Measurements from ENCODE around the gene RPL11.
"Not testable (repeated sequence)": the region's sequence is repeated elsewhere in the genome, so short reads cannot be mapped to it uniquely, and the experiment has no call there.

RPL11 gene

DNA sequence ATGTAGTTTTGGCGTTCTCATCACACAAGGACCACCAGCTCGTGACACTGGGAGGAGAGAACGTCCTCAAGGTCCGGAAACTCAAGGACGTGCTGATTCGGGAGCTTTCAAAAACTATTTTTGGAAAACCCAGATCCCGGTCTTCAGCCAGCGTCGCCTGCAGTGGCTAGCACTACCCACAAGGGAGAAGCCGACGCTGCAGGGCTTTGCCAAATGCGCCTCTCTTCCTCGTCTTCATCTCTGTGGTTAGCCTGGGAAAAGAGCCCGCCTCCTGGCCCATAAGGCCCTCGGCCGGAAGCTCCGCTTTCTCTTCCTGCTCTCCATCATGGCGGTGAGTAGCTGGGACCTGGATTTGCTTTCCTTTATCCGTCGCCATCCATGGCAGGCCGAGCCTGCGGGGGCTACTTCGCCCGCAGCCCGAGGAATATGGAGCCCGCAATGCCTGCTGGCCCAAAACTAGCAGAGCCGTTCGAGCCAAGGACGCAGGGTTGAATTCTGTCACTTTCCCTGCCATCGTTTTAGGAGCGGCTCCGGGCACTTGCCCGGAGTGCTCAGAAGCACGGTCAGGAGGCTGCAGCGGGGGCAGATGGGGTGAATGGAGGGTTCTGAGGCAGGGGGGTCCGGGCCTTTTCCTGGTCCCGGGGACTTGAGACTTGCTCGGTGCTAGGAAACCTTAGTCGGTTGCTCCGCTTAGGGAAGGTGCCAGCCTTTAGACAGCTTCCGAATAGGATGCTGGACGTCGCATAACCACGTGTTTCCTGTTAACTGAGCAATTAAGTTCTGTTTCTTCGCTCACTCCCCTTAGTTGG lies at the start of gene RPL11:
TSS of gene RPL11 (plus strand) at position 308 of the 809 bp plus-strand sequence. CDS start at position 326, 18 bp downstream.
- Histone ChIP-seq H3K9me3 (ENCODE audit: low read depth, low read length) (no peaks in the 10 kb centered on the region), H3K4me3 (peak within 1 kb of the TSS; percentile 92), H3K27ac (peak within 1 kb of the TSS; percentile 92), H3K9ac (ENCODE audit: insufficient read length) (peak within 1 kb of the TSS; percentile 97), H3K36me3 (ENCODE audit: insufficient read depth, low read length) (peaks cover 48% of the 10 kb centered on the region)
- peak; percentile 95 for DNase-seq (ENCODE audit: low read depth, low spot score)
- TF ChIP-seq EZH2 (IDR thresholded peaks at IDR 0.05) (no peak), POLR2AphosphoS5 (IDR thresholded peaks at IDR 0.05; ENCODE audit: borderline replicate concordance, low read depth, low read length) (peak; percentile 100), FOXP2 (optimal IDR thresholded peaks at IDR 0.05; ENCODE audit: control extremely low read depth, extremely low read length, insufficient read depth) (no peak)

DNA sequence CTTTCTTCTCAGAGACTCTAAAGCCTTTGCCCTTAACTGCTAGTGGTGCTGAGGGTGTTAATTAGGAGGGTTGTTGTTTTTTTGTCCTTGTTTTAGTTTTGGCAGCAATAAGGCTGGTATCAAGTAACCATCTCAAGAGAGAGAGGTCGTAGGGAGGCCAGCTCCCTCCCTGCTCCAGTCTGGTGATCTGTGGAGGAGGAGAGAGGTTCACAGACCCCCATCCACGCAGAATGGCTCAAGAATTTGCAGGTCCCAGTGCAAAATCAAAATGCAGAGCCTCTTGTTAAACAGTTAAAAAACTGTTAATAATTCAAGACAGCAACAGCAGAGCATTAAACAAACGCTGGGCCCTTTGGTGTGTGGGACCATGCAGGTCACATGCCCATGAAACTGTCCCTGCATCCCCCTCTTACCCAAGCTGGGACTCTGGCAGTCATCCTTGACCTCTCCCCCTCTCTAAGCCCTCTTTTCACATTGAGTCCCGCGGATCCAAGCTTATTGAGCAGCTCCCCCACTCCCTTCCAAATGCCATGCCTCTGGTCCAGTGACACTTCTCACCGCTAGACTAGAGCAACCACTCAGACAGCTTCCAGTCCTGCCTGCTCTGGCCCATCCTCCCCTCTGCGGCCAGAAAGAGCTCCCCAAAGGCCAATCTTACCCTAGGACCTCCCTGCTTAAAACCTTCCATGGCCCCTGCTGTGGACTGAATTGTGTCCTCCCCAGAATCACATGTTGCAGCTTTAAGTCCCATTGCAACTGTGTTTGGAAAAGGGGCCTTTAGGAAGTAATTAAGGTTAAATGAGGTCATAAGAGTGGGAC lies 47.7 kb upstream of the RPL11 start:
- no peaks in the 10 kb centered on the region for H3K9me3 ChIP-seq (ENCODE audit: low read depth, low read length)
- H3K4me3 ChIP-seq, result no peak overlapping the region
- TF ChIP-seq EZH2 (IDR thresholded peaks at IDR 0.05) (no peak), FOXP2 (optimal IDR thresholded peaks at IDR 0.05; ENCODE audit: control extremely low read depth, extremely low read length, insufficient read depth) (no peak), POLR2AphosphoS5 (IDR thresholded peaks at IDR 0.05; ENCODE audit: borderline replicate concordance, low read depth, low read length) (no peak)
- H3K27ac ChIP-seq, result no peak overlapping the region
- DNase-seq (ENCODE audit: low read depth, low spot score), result no peak
- H3K36me3 ChIP-seq (ENCODE audit: insufficient read depth, low read length), result no peaks in the 10 kb centered on the region
- no peak overlapping the region for H3K9ac ChIP-seq (ENCODE audit: insufficient read length)

DNA sequence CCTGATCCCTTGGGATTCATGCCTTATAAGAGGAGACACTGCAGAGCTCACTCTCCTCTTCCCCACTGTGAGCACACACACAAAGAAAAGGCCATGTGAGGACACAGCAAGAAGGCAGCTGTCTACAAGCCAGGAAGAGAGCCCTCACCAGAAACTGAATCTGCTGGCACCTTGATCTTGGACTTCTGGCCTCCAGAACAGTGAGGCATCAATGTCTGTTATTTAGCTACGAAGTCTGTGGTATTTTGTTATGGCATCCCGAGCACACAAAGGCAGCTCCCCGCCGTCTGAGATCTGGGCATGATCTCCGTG lies 47.1 kb upstream of the RPL11 start:
- Histone ChIP-seq H3K9ac (ENCODE audit: insufficient read length) (no peak overlapping the region), H3K4me3 (no peak overlapping the region), H3K27ac (no peak overlapping the region), H3K9me3 (ENCODE audit: low read depth, low read length) (no peaks in the 10 kb centered on the region), H3K36me3 (ENCODE audit: insufficient read depth, low read length) (no peaks in the 10 kb centered on the region)
- TF ChIP-seq FOXP2 (optimal IDR thresholded peaks at IDR 0.05; ENCODE audit: control extremely low read depth, extremely low read length, insufficient read depth) (no peak), POLR2AphosphoS5 (IDR thresholded peaks at IDR 0.05; ENCODE audit: borderline replicate concordance, low read depth, low read length) (no peak), EZH2 (IDR thresholded peaks at IDR 0.05) (no peak)
- DNase-seq (ENCODE audit: low read depth, low spot score), result no peak

DNA sequence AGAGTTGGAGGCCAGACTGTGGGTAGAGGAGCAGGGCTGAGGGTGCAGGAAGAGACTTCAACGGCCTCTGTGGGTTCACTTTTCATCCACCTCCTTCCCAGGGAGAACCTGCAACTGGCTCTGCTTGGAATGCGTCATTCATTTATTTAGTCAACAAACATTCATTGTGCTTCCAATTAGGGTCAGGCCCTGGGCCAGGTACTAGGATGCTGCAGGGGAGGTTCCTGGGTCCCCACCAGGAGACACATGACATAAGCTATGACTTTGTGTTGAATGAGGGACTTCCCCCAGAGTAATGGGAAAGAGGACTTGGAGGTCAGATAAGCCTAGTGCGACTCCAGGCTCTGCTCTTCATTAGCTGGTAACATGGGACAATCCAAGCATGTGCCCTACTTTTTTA lies 46.3 kb upstream of the RPL11 start:
- Histone ChIP-seq H3K9ac (ENCODE audit: insufficient read length) (no peak overlapping the region), H3K9me3 (ENCODE audit: low read depth, low read length) (no peaks in the 10 kb centered on the region), H3K36me3 (ENCODE audit: insufficient read depth, low read length) (no peaks in the 10 kb centered on the region), H3K27ac (no peak overlapping the region), H3K4me3 (no peak overlapping the region)
- no peak for DNase-seq (ENCODE audit: low read depth, low spot score)
- TF ChIP-seq FOXP2 (optimal IDR thresholded peaks at IDR 0.05; ENCODE audit: control extremely low read depth, extremely low read length, insufficient read depth) (no peak), EZH2 (IDR thresholded peaks at IDR 0.05) (no peak), POLR2AphosphoS5 (IDR thresholded peaks at IDR 0.05; ENCODE audit: borderline replicate concordance, low read depth, low read length) (no peak)

DNA sequence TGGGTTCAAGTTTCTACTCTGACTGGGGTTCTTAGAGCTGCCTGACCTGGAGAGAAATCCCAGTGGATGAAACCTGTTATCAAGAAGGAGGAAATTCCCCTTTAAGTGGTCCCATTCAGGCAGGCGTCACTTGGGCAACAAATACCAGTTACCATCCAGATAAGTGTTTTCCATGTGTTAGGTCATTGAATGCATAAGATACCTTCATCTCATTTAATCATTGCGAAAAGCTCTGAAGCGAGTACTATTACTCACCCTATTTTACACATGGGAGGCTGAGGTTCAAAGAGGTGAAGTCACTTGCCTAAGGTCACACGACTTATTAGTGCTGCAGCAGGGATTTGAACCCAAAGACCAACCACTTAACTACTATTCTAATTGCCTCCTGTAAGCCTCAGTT lies 45.5 kb upstream of the RPL11 start:
- H3K9ac ChIP-seq (ENCODE audit: insufficient read length), result no peak overlapping the region
- no peak overlapping the region for H3K4me3 ChIP-seq
- no peaks in the 10 kb centered on the region for H3K9me3 ChIP-seq (ENCODE audit: low read depth, low read length)
- H3K36me3 ChIP-seq (ENCODE audit: insufficient read depth, low read length), result no peaks in the 10 kb centered on the region
- TF ChIP-seq POLR2AphosphoS5 (IDR thresholded peaks at IDR 0.05; ENCODE audit: borderline replicate concordance, low read depth, low read length) (no peak), FOXP2 (optimal IDR thresholded peaks at IDR 0.05; ENCODE audit: control extremely low read depth, extremely low read length, insufficient read depth) (no peak), EZH2 (IDR thresholded peaks at IDR 0.05) (no peak)
- H3K27ac ChIP-seq, result no peak overlapping the region
- no peak for DNase-seq (ENCODE audit: low read depth, low spot score)

DNA sequence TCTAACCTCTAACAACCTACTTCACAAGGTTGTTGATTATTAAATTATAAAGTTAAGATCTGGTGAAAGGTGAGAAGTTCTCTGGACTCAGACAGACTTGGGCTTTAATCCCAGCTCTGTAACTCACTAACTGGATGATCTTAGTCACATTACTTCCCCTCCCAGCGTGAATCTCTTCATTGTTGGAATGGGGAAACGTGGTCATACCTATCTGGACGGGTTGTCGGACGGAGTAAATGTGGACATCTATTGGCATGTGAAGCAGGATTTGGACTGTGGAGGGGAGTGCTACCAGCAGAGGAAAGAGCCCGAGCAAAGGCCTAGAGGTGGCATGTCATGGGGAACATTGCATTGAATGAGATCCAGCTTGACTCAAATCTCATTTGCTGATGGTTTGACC lies 45.1 kb upstream of the RPL11 start:
- TF ChIP-seq EZH2 (IDR thresholded peaks at IDR 0.05) (no peak), POLR2AphosphoS5 (IDR thresholded peaks at IDR 0.05; ENCODE audit: borderline replicate concordance, low read depth, low read length) (no peak), FOXP2 (optimal IDR thresholded peaks at IDR 0.05; ENCODE audit: control extremely low read depth, extremely low read length, insufficient read depth) (no peak)
- H3K4me3 ChIP-seq, result no peak overlapping the region
- H3K9ac ChIP-seq (ENCODE audit: insufficient read length), result no peak overlapping the region
- no peak overlapping the region for H3K27ac ChIP-seq
- H3K36me3 ChIP-seq (ENCODE audit: insufficient read depth, low read length), result no peaks in the 10 kb centered on the region
- no peaks in the 10 kb centered on the region for H3K9me3 ChIP-seq (ENCODE audit: low read depth, low read length)
- DNase-seq (ENCODE audit: low read depth, low spot score), result no peak

DNA sequence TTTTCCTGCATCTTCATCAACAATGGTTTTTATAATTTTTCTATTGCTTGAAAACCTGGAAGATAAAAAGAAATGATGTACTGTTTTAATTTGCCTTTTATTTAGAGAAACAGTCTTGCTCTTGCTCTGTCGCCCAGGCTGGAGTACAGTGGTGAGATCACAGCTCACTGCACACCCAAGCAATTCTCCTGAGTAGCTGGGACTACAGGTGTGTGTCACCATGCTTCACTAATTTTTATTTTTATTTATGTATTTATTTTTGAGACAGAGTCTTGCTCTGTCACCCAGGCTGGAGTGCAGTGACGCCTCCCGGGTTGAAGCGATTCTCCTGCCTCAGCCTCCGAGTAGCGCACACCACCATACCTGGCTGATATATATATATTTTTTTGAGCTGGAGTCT lies 43.0 kb upstream of the RPL11 start:
- Histone ChIP-seq H3K4me3 (no peak overlapping the region), H3K9me3 (ENCODE audit: low read depth, low read length) (no peaks in the 10 kb centered on the region), H3K9ac (ENCODE audit: insufficient read length) (no peak overlapping the region), H3K27ac (no peak overlapping the region), H3K36me3 (ENCODE audit: insufficient read depth, low read length) (no peaks in the 10 kb centered on the region)
- TF ChIP-seq POLR2AphosphoS5 (IDR thresholded peaks at IDR 0.05; ENCODE audit: borderline replicate concordance, low read depth, low read length) (no peak), FOXP2 (optimal IDR thresholded peaks at IDR 0.05; ENCODE audit: control extremely low read depth, extremely low read length, insufficient read depth) (no peak), EZH2 (IDR thresholded peaks at IDR 0.05) (no peak)
- no peak for DNase-seq (ENCODE audit: low read depth, low spot score)

DNA sequence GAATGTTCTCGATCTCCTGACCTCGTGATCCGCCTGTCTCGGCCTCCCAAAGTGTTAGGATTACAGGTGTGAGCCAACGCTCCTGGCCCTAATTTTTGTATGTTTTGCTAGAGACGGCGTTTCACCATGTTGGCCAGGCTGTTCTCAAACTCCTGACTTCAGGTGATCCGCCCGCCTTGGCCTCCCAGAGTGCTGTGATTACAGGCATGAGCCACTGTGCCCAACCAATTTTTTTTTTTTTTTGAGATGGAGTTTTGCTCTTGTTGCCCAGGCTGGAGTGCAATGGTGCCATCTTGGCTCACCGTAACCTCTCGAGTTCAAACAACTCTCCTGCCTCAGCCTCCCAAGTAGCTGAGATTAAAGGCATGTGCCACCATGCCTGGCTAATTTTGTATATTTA lies 42.4 kb upstream of the RPL11 start:
- H3K9ac ChIP-seq (ENCODE audit: insufficient read length); H3K36me3 ChIP-seq (ENCODE audit: insufficient read depth, low read length); DNase-seq (ENCODE audit: low read depth, low spot score); H3K4me3 ChIP-seq; H3K9me3 ChIP-seq (ENCODE audit: low read depth, low read length); H3K27ac ChIP-seq: not testable (repeated sequence)

Measured in SK-N-MC (cell line).